ENCODE results near the gene TAOK3. TPM values are rescaled to one million over a fixed set of nuclear protein-coding genes. Genes with fewer than 3 reads are reported as not detected.
"Not testable (repeated sequence)": the region's sequence is repeated elsewhere in the genome, so short reads cannot be mapped to it uniquely, and the experiment has no call there.

The TAOK3 gene
- total RNA-seq, 2 donors from 2014 or later = 52.2 to 52.5 TPM

DNA sequence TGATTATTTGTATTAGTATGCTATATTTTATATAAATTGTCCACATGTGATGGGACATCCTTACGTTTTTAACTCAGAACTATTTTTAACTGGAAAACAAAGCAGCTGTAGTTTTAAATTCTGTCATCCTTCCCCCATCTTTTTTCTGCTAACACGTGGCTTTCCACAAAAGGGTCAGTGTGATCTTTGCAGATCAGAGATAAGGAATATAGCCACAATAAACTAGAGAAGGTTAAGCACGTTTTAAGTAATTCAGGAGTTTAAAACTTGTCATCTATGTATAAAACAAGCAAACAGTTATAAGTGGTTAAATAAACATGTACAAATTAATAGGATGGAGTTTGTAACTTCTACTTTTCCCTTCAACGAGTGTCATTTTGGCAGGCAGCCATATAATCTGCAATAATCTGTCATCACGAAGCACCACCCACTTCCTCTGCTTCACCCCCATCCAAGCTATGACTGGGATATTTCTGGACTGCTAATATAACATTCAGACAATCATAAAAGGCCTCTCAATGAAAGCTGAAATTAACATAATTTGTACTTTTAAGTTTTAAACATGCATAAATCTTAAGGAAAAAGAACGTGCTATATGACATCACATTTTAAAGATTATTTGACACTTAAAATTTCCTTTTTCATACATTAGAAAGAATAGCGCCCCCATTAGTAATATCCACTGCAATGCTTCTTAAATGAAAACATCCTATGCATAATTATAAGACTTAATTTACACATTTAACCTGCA, 15.3 kb downstream of the TAOK3 start:
- H3K9me3 ChIP-seq = no peaks in the 10 kb centered on the region
- intact Hi-C loops (cut with DNase I) = no loop called here
- no peak overlapping the region for H3K4me3 ChIP-seq
- DNase-seq (ENCODE audit: low spot score) = no peak
- no peaks in the 10 kb centered on the region for H3K27me3 ChIP-seq (replicated peaks; ENCODE audit: insufficient read depth)
- TF ChIP-seq POLR2A (IDR thresholded peaks at IDR 0.05) (no peak), POLR2AphosphoS5 (IDR thresholded peaks at IDR 0.05) (no peak)
- TF ChIP-seq, protein P1, sequence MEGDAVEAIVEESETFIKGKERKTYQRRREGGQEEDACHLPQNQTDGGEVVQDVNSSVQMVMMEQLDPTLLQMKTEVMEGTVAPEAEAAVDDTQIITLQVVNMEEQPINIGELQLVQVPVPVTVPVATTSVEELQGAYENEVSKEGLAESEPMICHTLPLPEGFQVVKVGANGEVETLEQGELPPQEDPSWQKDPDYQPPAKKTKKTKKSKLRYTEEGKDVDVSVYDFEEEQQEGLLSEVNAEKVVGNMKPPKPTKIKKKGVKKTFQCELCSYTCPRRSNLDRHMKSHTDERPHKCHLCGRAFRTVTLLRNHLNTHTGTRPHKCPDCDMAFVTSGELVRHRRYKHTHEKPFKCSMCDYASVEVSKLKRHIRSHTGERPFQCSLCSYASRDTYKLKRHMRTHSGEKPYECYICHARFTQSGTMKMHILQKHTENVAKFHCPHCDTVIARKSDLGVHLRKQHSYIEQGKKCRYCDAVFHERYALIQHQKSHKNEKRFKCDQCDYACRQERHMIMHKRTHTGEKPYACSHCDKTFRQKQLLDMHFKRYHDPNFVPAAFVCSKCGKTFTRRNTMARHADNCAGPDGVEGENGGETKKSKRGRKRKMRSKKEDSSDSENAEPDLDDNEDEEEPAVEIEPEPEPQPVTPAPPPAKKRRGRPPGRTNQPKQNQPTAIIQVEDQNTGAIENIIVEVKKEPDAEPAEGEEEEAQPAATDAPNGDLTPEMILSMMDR (IDR thresholded peaks at IDR 0.05) = no peak
- H3K27ac ChIP-seq = no peak overlapping the region
- WGBS = 20% methylated on average over 7 of the region's 7 CpGs
- no peaks in the 10 kb centered on the region for H3K36me3 ChIP-seq
- peaks cover 7% of the 10 kb centered on the region for H3K4me1 ChIP-seq (replicated peaks)

DNA sequence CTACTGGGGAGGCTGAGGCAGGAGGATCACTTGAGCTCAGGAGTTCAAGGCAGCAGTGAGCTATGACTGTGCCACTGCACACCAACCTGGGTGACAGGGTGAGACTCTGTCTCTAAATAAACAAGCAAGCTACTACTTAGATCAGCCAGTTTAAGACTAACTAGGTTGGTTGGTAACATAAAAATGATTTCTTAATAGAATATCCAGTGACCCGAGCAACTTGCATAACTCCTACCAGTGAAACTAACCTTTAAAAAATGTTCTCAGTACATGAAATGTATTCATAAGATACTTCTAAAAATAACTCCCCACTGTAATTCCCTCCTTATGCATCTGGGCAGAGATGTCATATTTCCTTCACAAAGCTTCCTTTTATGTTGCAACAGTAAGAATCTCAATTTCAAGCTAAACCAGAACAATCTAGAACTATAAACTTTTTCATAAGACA, 15.9 kb downstream of the TAOK3 start:
- WGBS = 40% methylated on average over 1 of the region's 1 CpG
- H3K36me3 ChIP-seq = no peaks in the 10 kb centered on the region
- no peak overlapping the region for H3K4me3 ChIP-seq
- H3K9me3 ChIP-seq = no peaks in the 10 kb centered on the region
- DNase-seq (ENCODE audit: low spot score) = no peak
- intact Hi-C loops (cut with DNase I) = no loop called here
- H3K27me3 ChIP-seq (replicated peaks; ENCODE audit: insufficient read depth) = no peaks in the 10 kb centered on the region
- TF ChIP-seq, protein P1 (IDR thresholded peaks at IDR 0.05) = no peak
- no peak for TF ChIP-seq POLR2AphosphoS5 (IDR thresholded peaks at IDR 0.05)
- no peak for TF ChIP-seq POLR2A (IDR thresholded peaks at IDR 0.05)
- no peak overlapping the region for H3K27ac ChIP-seq
- H3K4me1 ChIP-seq (replicated peaks) = peaks cover 7% of the 10 kb centered on the region

DNA sequence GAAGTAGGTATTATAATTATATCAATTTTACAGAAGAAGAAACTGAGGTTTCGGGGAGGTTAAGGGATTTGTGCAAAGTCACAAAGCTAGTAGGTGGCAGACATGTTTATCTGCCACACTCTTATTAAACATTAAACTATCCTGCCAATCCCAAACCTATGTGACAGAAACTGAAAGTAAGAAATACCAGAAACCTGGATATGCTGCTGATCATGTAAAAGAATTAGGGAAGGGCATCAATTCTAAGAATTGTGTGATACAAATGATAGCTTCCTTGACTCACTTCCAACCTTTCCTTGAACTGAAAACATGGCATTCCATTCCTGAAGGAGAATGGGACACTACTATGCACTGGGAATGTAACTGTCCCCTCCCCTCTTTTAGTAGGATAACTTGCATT, 16.9 kb downstream of the TAOK3 start:
- no peaks in the 10 kb centered on the region for H3K27me3 ChIP-seq (replicated peaks; ENCODE audit: insufficient read depth)
- WGBS = 100% methylated on average over 1 of the region's 1 CpG
- no peak overlapping the region for H3K4me3 ChIP-seq
- no peak for DNase-seq (ENCODE audit: low spot score)
- TF ChIP-seq, protein P1 (IDR thresholded peaks at IDR 0.05) = no peak
- TF ChIP-seq POLR2A (IDR thresholded peaks at IDR 0.05) = no peak
- no peak for TF ChIP-seq POLR2AphosphoS5 (IDR thresholded peaks at IDR 0.05)
- H3K9me3 ChIP-seq = no peaks in the 10 kb centered on the region
- peaks cover 7% of the 10 kb centered on the region for H3K4me1 ChIP-seq (replicated peaks)
- intact Hi-C loops (cut with DNase I) = no loop called here
- no peaks in the 10 kb centered on the region for H3K36me3 ChIP-seq
- H3K27ac ChIP-seq = no peak overlapping the region

DNA sequence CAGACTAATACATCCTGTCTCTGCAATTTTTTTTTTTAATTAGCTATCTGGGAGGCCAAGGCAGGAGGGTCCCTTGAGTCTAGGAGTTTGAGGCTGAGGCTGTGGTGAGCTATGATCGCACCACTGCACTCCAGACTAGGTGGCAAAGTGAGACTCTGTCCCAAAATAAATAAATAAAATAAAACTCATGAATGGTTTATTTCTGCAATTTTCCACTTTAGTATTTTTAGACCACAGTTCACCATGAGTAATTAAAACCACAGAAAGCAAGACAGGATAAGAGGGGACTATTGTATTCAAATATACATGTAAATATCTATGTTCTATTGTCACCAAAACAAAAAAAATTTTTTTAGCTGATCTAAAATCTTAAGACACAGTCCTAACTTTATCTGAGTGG, 17.8 kb downstream of the TAOK3 start:
- no peaks in the 10 kb centered on the region for H3K27me3 ChIP-seq (replicated peaks; ENCODE audit: insufficient read depth)
- no peak overlapping the region for H3K27ac ChIP-seq
- TF ChIP-seq, protein P1 (IDR thresholded peaks at IDR 0.05) = no peak
- TF ChIP-seq POLR2AphosphoS5 (IDR thresholded peaks at IDR 0.05) = no peak
- no peak for TF ChIP-seq POLR2A (IDR thresholded peaks at IDR 0.05)
- 97% methylated on average over 1 of the region's 1 CpG for WGBS
- DNase-seq (ENCODE audit: low spot score) = no peak
- H3K36me3 ChIP-seq = no peaks in the 10 kb centered on the region
- no peak overlapping the region for H3K4me3 ChIP-seq
- H3K4me1 ChIP-seq (replicated peaks) = peaks cover 7% of the 10 kb centered on the region
- no peaks in the 10 kb centered on the region for H3K9me3 ChIP-seq
- intact Hi-C loops (cut with DNase I) = no loop called here

DNA sequence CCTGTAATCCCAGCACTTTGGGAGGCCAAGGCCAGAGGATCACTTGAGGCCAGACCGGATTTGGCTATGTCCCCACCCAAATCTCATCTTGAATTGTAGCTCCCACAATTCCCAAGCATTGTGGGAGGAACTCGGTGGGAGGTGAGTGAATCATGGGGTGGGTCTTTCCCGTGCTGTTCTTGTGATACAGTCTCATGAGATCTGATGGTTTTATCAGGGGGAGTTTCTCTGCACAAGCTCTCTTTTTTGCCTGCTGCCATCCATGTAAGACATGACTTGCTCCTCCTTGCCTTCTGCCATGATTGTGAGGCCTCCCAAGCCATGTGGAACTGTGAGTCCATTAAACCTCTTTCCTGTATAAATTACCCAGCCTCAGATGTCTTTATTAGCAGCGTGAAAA, 18.2 kb downstream of the TAOK3 start:
- WGBS = 90% methylated on average over 4 of the region's 4 CpGs
- intact Hi-C loops (cut with DNase I) = not testable (repeated sequence)

More for the DNA sequence above, 18.2 kb downstream of the TAOK3 start:
- H3K27ac ChIP-seq; H3K4me3 ChIP-seq; DNase-seq (ENCODE audit: low spot score); H3K27me3 ChIP-seq (replicated peaks; ENCODE audit: insufficient read depth); H3K4me1 ChIP-seq (replicated peaks); H3K36me3 ChIP-seq; H3K9me3 ChIP-seq: not testable (repeated sequence)

Data from prostate gland (tissue), 2 donors.